ENCODE results near the gene ZNF473. TPM values are rescaled to one million over a fixed set of nuclear protein-coding genes. Genes with fewer than 3 reads are reported as not detected.
"Not testable (repeated sequence)": the region's sequence is repeated elsewhere in the genome, so short reads cannot be mapped to it uniquely, and the experiment has no call there.

Gene ZNF473
- total and polyA plus RNA-seq, 9 donors, result 5.4 to 8.6 (median 7.2) TPM

DNA sequence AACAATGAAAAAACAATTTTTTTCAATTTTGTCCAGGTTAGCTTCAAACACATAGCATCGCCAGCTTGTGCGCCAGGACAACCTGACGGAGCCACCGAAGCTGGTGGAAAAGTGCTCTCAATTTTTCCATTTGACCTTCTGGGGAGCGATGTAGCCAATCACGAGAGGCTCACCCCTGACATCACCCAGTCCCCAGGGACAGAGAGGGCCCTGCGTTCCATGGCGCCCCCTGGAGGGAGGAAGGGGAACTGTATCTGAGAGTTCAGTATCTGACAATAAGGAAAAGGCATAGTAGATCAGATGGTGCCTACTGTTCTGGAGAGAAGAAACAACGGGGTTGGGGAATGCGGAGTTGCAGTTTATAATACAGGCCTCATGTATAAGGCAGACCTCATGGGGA is 64.9 kb downstream of the ZNF473 start:
- H3K27me3 ChIP-seq (ENCODE audit: control insufficient read depth, insufficient read depth, low read length); H3K4me3 ChIP-seq (ENCODE audit: low read length); H3K27ac ChIP-seq (ENCODE audit: low read length); DNase-seq; H3K36me3 ChIP-seq (ENCODE audit: control insufficient read depth, insufficient read depth, low read length); H3K9me3 ChIP-seq (replicated peaks; ENCODE audit: control insufficient read depth, low read depth, low read length); H3K4me1 ChIP-seq (ENCODE audit: control insufficient read depth, insufficient read depth, low read length): not testable (repeated sequence)
- WGBS (ENCODE audit: insufficient coverage), result 0% methylated on average over 2 of the region's 10 CpGs

DNA sequence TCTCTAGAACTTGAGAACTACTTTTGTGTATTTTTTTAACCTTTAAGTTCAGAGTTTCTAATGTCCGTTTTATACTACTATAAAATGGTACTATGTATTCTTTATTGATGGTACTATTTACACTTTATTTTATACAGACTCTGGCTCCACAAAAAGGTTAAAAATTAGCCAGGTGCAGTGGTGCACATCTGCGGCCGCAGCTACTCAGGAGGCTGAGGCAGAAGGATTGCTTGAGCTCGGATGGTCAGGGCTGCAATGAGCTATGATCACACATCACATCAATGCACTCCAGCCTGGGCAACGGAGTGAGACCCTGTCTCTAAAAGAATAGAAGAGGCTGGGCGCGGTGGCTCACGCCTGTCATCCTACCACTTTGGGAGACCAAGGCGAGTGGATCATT is 66.0 kb downstream of the ZNF473 start:
- H3K4me3 ChIP-seq (ENCODE audit: low read length); H3K36me3 ChIP-seq (ENCODE audit: control insufficient read depth, insufficient read depth, low read length); DNase-seq; H3K4me1 ChIP-seq (ENCODE audit: control insufficient read depth, insufficient read depth, low read length); H3K9me3 ChIP-seq (replicated peaks; ENCODE audit: control insufficient read depth, low read depth, low read length); H3K27ac ChIP-seq (ENCODE audit: low read length); H3K27me3 ChIP-seq (ENCODE audit: control insufficient read depth, insufficient read depth, low read length): not testable (repeated sequence)
- WGBS (ENCODE audit: insufficient coverage), result no CpG with 5 or more reads among the region's 9 CpGs

DNA sequence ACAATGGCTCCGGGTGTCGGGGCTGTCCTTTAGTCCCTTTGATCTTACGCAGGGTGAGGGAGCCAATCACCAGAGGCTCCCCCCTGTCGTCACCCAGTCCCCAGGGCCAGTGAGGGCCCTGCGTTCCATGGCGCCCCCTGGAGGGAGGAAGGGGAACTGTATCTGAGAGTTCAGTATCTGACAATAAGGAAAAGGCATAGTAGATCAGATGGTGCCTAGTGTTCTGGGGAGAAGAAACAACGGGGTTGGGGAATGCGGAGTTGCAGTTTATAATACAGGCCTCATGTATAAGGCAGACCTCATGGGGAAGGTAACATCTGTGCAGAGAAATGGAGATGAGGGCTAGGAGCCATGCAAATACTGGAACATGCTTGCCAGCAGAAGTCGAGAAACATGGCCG is 66.8 kb downstream of the ZNF473 start:
- not testable (repeated sequence) for H3K4me3 ChIP-seq (ENCODE audit: low read length); H3K36me3 ChIP-seq (ENCODE audit: control insufficient read depth, insufficient read depth, low read length); H3K27ac ChIP-seq (ENCODE audit: low read length); H3K27me3 ChIP-seq (ENCODE audit: control insufficient read depth, insufficient read depth, low read length); H3K9me3 ChIP-seq (replicated peaks; ENCODE audit: control insufficient read depth, low read depth, low read length); DNase-seq; H3K4me1 ChIP-seq (ENCODE audit: control insufficient read depth, insufficient read depth, low read length)
- WGBS (ENCODE audit: insufficient coverage), result no CpG with 5 or more reads among the region's 10 CpGs

DNA sequence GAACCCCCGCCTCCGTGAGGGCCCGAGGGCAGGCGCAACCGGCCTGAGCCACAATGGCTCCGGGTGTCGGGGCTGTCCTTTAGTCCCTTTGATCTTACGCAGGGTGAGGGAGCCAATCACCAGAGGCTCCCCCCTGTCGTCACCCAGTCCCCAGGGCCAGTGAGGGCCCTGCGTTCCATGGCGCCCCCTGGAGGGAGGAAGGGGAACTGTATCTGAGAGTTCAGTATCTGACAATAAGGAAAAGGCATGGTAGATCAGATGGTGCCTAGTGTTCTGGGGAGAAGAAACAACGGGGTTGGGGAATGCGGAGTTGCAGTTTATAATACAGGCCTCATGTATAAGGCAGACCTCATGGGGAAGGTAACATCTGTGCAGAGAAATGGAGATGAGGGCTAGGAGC is 72.1 kb downstream of the ZNF473 start:
- WGBS (ENCODE audit: insufficient coverage), result no CpG with 5 or more reads among the region's 13 CpGs
- H3K36me3 ChIP-seq (ENCODE audit: control insufficient read depth, insufficient read depth, low read length); H3K9me3 ChIP-seq (replicated peaks; ENCODE audit: control insufficient read depth, low read depth, low read length); H3K27me3 ChIP-seq (ENCODE audit: control insufficient read depth, insufficient read depth, low read length); H3K27ac ChIP-seq (ENCODE audit: low read length); H3K4me1 ChIP-seq (ENCODE audit: control insufficient read depth, insufficient read depth, low read length); H3K4me3 ChIP-seq (ENCODE audit: low read length); DNase-seq: not testable (repeated sequence)

DNA sequence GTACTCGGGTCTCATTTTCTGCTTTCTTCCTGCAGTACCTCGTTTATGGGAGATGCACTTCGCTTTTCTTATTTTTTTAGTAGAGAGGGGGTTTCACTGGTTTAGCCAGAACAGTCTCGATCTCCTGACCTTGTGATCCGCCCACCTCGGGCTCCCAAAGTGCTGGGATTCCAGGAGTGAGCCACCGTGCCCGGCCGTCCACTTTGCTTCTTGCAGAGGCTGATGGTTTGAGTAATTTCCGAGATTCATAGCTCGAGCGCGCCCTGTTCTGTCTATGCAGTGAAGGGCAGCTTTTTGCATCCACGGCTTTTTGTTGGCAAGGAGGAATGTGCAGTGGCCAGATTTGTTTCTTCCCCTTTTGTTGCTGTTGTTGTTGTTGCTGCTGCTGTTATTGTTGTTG is 73.1 kb downstream of the ZNF473 start:
- not testable (repeated sequence) for H3K4me3 ChIP-seq (ENCODE audit: low read length); H3K27me3 ChIP-seq (ENCODE audit: control insufficient read depth, insufficient read depth, low read length); DNase-seq; H3K9me3 ChIP-seq (replicated peaks; ENCODE audit: control insufficient read depth, low read depth, low read length); H3K27ac ChIP-seq (ENCODE audit: low read length); H3K36me3 ChIP-seq (ENCODE audit: control insufficient read depth, insufficient read depth, low read length); H3K4me1 ChIP-seq (ENCODE audit: control insufficient read depth, insufficient read depth, low read length)
- 87% methylated on average over 6 of the region's 14 CpGs for WGBS (ENCODE audit: insufficient coverage)

DNA sequence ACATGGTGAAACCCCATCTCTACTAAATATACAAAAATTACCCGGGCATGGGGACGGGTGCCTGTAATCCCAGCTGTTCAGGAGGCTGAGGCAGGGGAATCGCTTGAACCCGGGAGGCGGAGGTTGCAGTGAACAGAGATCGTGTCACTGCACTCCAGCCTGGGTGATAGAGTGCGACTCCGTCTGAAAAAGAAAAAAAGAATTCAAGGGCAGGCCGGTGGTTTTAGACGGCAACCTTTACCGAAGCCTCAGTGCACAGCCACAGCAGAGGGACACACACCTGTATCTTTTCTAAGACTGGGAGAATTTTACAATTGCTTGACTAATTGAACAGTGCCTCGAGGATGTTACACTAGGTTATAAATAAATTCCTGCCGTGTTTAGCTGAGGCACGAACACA is 73.9 kb downstream of the ZNF473 start:
- not testable (repeated sequence) for H3K9me3 ChIP-seq (replicated peaks; ENCODE audit: control insufficient read depth, low read depth, low read length); H3K27me3 ChIP-seq (ENCODE audit: control insufficient read depth, insufficient read depth, low read length); DNase-seq; H3K4me3 ChIP-seq (ENCODE audit: low read length); H3K4me1 ChIP-seq (ENCODE audit: control insufficient read depth, insufficient read depth, low read length); H3K27ac ChIP-seq (ENCODE audit: low read length); H3K36me3 ChIP-seq (ENCODE audit: control insufficient read depth, insufficient read depth, low read length)
- WGBS (ENCODE audit: insufficient coverage), result 85% methylated on average over 4 of the region's 14 CpGs

DNA sequence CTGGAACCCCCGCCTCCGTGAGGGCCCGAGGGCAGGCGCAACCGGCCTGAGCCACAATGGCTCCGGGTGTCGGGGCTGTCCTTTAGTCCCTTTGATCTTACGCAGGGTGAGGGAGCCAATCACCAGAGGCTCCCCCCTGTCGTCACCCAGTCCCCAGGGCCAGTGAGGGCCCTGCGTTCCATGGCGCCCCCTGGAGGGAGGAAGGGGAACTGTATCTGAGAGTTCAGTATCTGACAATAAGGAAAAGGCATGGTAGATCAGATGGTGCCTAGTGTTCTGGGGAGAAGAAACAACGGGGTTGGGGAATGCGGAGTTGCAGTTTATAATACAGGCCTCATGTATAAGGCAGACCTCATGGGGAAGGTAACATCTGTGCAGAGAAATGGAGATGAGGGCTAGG is 75.1 kb downstream of the ZNF473 start:
- not testable (repeated sequence) for DNase-seq; H3K9me3 ChIP-seq (replicated peaks; ENCODE audit: control insufficient read depth, low read depth, low read length); H3K27me3 ChIP-seq (ENCODE audit: control insufficient read depth, insufficient read depth, low read length); H3K4me3 ChIP-seq (ENCODE audit: low read length); H3K4me1 ChIP-seq (ENCODE audit: control insufficient read depth, insufficient read depth, low read length); H3K27ac ChIP-seq (ENCODE audit: low read length); H3K36me3 ChIP-seq (ENCODE audit: control insufficient read depth, insufficient read depth, low read length)
- WGBS (ENCODE audit: insufficient coverage), result no CpG with 5 or more reads among the region's 13 CpGs

Other genes with a start within 250 kb of the ZNF473 start
- gene FUZ, start 212.7 kb upstream of the ZNF473 start, total RNA-seq, result 14.6 TPM
- 10 to 100 TPM; 15.8 to 23.8 (median 17.9) TPM for gene FUZ, start 212.7 kb upstream of the ZNF473 start, polyA plus RNA-seq (ENCODE audit: insufficient read depth in 1 of 8, insufficient read length in 8 of 8, low replicate concordance in 1 of 8)
- gene MED25, start 207.7 kb upstream of the ZNF473 start, total RNA-seq, result 9.6 TPM
- 10 to 100 TPM; 24.9 to 41.0 (median 34.5) TPM for gene MED25, start 207.7 kb upstream of the ZNF473 start, polyA plus RNA-seq (ENCODE audit: insufficient read depth in 1 of 8, insufficient read length in 8 of 8, low replicate concordance in 1 of 8)
- 140 TPM for gene PTOV1, start 174.8 kb upstream of the ZNF473 start, total RNA-seq
- gene PTOV1, start 174.8 kb upstream of the ZNF473 start, polyA plus RNA-seq (ENCODE audit: insufficient read depth in 1 of 8, insufficient read length in 8 of 8, low replicate concordance in 1 of 8), result 100 to 1,000 TPM; 173 to 239 (median 224) TPM
- 20.7 TPM for gene PNKP, start 158.4 kb upstream of the ZNF473 start, total RNA-seq
- gene PNKP, start 158.4 kb upstream of the ZNF473 start, polyA plus RNA-seq (ENCODE audit: insufficient read depth in 1 of 8, insufficient read length in 8 of 8, low replicate concordance in 1 of 8), result 10 to 100 TPM; 20.2 to 41.7 (median 33.8) TPM
- gene AKT1S1, start 148.7 kb upstream of the ZNF473 start, total RNA-seq, result 6.7 TPM
- 10 to 100 TPM; 35.5 to 42.3 (median 40.3) TPM for gene AKT1S1, start 148.7 kb upstream of the ZNF473 start, polyA plus RNA-seq (ENCODE audit: insufficient read depth in 1 of 8, insufficient read length in 8 of 8, low replicate concordance in 1 of 8)
- 5.1 TPM for gene TBC1D17, start 148.3 kb upstream of the ZNF473 start, total RNA-seq
- 10 to 100 TPM; 28.8 to 41.7 (median 37.9) TPM for gene TBC1D17, start 148.3 kb upstream of the ZNF473 start, polyA plus RNA-seq (ENCODE audit: insufficient read depth in 1 of 8, insufficient read length in 8 of 8, low replicate concordance in 1 of 8)
- gene IL4I1, start 129.1 kb upstream of the ZNF473 start, total RNA-seq, result 0.53 TPM
- 1 to 10 TPM in 5 of 8 donors, under 1 TPM in 3; 0.58 to 1.2 (median 1.0) TPM for gene IL4I1, start 129.1 kb upstream of the ZNF473 start, polyA plus RNA-seq (ENCODE audit: insufficient read depth in 1 of 8, insufficient read length in 8 of 8, low replicate concordance in 1 of 8)
- 9.0 TPM for gene ATF5, start 96.8 kb upstream of the ZNF473 start, total RNA-seq
- 10 to 100 TPM; 18.7 to 37.1 (median 27.3) TPM for gene ATF5, start 96.8 kb upstream of the ZNF473 start, polyA plus RNA-seq (ENCODE audit: insufficient read depth in 1 of 8, insufficient read length in 8 of 8, low replicate concordance in 1 of 8)
- gene NUP62, start 96.5 kb upstream of the ZNF473 start, total RNA-seq, result 37.6 TPM
- gene NUP62, start 96.5 kb upstream of the ZNF473 start, polyA plus RNA-seq (ENCODE audit: insufficient read depth in 1 of 8, insufficient read length in 8 of 8, low replicate concordance in 1 of 8), result 10 to 100 TPM; 47.8 to 61.9 (median 52.8) TPM
- gene SIGLEC11, start 64.8 kb upstream of the ZNF473 start, total RNA-seq, result 1.2 TPM
- gene SIGLEC11, start 64.8 kb upstream of the ZNF473 start, polyA plus RNA-seq (ENCODE audit: insufficient read depth in 1 of 8, insufficient read length in 8 of 8, low replicate concordance in 1 of 8), result 1 to 10 TPM in 2 of 8 donors, under 1 TPM in 6; 0.57 to 1.4 (median 0.79) TPM
- gene VRK3, start 633 bp upstream of the ZNF473 start, total RNA-seq, result 18.8 TPM
- 10 to 100 TPM; 17.5 to 24.6 (median 18.6) TPM for gene VRK3, start 633 bp upstream of the ZNF473 start, polyA plus RNA-seq (ENCODE audit: insufficient read depth in 1 of 8, insufficient read length in 8 of 8, low replicate concordance in 1 of 8)
- not detected for gene IZUMO2, start 137.3 kb downstream of the ZNF473 start, total RNA-seq
- gene IZUMO2, start 137.3 kb downstream of the ZNF473 start, polyA plus RNA-seq (ENCODE audit: insufficient read depth in 1 of 8, insufficient read length in 8 of 8, low replicate concordance in 1 of 8), result under 1 TPM in 2 of 8 donors, not detected in 6; 0.16 to 0.34 TPM
- gene MYH14, start 177.6 kb downstream of the ZNF473 start, total RNA-seq, result 11.3 TPM
- 10 to 100 TPM; 17.8 to 49.7 (median 36.6) TPM for gene MYH14, start 177.6 kb downstream of the ZNF473 start, polyA plus RNA-seq (ENCODE audit: insufficient read depth in 1 of 8, insufficient read length in 8 of 8, low replicate concordance in 1 of 8)

Data from muscle of leg (tissue), 11 donors.